ENCODE results near the gene PATE3. TPM values are rescaled to one million over a fixed set of nuclear protein-coding genes. Genes with fewer than 3 reads are reported as not detected.

Gene PATE3, protein sequence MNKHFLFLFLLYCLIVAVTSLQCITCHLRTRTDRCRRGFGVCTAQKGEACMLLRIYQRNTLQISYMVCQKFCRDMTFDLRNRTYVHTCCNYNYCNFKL
- total RNA-seq = not detected

DNA sequence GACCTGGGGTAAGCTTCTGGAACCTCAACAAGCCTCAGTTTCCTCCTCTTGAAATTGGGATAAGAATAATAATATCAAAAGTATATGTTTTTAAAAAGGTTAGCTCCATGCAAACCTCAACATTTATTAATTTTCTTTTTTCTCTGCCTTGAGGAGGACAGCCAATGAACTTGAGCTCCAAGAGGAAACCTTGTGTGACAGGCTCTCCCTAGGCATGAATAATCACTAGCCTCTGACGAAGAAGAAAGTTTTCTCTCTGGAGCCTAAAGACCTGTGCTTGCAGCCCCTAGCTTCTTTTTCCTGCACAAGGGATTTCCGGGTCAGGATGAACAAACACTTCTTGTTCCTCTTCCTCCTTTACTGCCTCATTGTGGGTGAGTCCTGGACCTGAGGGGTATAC, at the start of gene PATE3:
Gene PATE3, plus strand, starts transcription at position 301 of the 400 bp plus-strand sequence. Its CDS starts 25 bp downstream, at position 326.
- 57% methylated on average over 2 of the region's 2 CpGs for WGBS
- H3K27me3 ChIP-seq = no peaks in the 10 kb centered on the region
- no peak within 1 kb of the TSS for H3K4me3 ChIP-seq
- no peaks in the 10 kb centered on the region for H3K4me1 ChIP-seq
- H3K27ac ChIP-seq (replicated peaks in 1 of 4) = no peak within 1 kb of the TSS
- H3K9me3 ChIP-seq = peaks cover 0 to 15% (median 6%) of the 10 kb centered on the region in 4 donors
- intact Hi-C loops (cut with DNase I) = no loop called here
- no peak for DNase-seq (ENCODE audit: extremely low spot score)
- TF ChIP-seq POLR2AphosphoS5 (IDR thresholded peaks at IDR 0.05) = no peak
- TF ChIP-seq, protein P1, sequence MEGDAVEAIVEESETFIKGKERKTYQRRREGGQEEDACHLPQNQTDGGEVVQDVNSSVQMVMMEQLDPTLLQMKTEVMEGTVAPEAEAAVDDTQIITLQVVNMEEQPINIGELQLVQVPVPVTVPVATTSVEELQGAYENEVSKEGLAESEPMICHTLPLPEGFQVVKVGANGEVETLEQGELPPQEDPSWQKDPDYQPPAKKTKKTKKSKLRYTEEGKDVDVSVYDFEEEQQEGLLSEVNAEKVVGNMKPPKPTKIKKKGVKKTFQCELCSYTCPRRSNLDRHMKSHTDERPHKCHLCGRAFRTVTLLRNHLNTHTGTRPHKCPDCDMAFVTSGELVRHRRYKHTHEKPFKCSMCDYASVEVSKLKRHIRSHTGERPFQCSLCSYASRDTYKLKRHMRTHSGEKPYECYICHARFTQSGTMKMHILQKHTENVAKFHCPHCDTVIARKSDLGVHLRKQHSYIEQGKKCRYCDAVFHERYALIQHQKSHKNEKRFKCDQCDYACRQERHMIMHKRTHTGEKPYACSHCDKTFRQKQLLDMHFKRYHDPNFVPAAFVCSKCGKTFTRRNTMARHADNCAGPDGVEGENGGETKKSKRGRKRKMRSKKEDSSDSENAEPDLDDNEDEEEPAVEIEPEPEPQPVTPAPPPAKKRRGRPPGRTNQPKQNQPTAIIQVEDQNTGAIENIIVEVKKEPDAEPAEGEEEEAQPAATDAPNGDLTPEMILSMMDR (IDR thresholded peaks at IDR 0.05) = no peak
- TF ChIP-seq EP300 (IDR thresholded peaks at IDR 0.05) = no peak
- TF ChIP-seq POLR2A (IDR thresholded peaks at IDR 0.05; ENCODE audit: low read depth) = no peak
- no peaks in the 10 kb centered on the region for H3K36me3 ChIP-seq

DNA sequence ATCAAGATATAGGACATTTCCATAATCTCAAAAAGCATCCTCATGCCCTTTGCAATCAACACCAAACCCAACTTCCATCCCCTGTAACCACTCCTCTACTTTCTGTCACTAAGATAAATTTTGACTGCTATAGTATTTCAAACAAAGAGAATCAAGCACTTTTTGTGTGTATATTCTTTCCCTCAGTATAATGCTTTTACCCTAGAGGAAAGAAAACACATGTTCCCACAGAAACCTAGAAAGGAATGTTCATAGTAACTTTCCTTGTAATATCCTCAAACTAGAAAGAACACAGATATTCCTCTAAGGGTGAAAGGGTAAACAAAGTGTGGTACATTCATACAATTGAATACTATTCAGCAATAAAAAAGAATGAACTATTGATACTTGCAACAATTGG, 47.3 kb upstream of the PATE3 start:
- DNase-seq (ENCODE audit: extremely low spot score) = no peak
- Histone ChIP-seq H3K27me3 (no peaks in the 10 kb centered on the region), H3K27ac (replicated peaks in 1 of 4) (no peak overlapping the region), H3K36me3 (no peaks in the 10 kb centered on the region), H3K9me3 (peaks cover 0 to 7% (median 0%) of the 10 kb centered on the region in 4 donors), H3K4me1 (no peaks in the 10 kb centered on the region), H3K4me3 (no peak overlapping the region)
- TF ChIP-seq EP300 (IDR thresholded peaks at IDR 0.05) (no peak), POLR2AphosphoS5 (IDR thresholded peaks at IDR 0.05) (no peak), POLR2A (IDR thresholded peaks at IDR 0.05; ENCODE audit: low read depth) (no peak)
- TF ChIP-seq, protein P1 (IDR thresholded peaks at IDR 0.05) = no peak
- intact Hi-C loops (cut with DNase I) = no loop called here

DNA sequence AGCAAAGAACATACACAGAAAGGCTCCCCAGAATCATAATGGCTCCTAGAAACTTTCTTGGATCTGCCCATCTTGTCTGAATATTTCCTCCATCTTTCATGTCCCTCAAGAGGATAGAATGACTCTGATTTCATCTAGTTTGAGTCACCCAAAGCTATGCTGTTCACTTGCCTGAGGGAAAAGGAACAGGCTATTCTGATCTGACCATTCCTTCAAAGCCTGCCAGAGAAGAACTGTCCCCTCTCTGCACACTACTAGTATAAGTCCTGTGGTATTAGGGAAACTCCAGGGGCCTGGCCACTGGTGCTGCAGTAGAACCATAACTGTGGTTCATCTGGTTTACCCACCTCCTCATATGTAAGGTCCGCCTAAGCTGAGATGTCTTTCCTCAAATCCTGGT, 44.2 kb upstream of the PATE3 start:
- no peaks in the 10 kb centered on the region for H3K36me3 ChIP-seq
- no peak overlapping the region for H3K27ac ChIP-seq (replicated peaks in 1 of 4)
- 89% methylated on average over 1 of the region's 1 CpG for WGBS
- no peaks in the 10 kb centered on the region for H3K27me3 ChIP-seq
- TF ChIP-seq, protein P1 (IDR thresholded peaks at IDR 0.05) = no peak
- no peak for TF ChIP-seq POLR2AphosphoS5 (IDR thresholded peaks at IDR 0.05)
- no peak for TF ChIP-seq POLR2A (IDR thresholded peaks at IDR 0.05; ENCODE audit: low read depth)
- no peak for TF ChIP-seq EP300 (IDR thresholded peaks at IDR 0.05)
- no peaks in the 10 kb centered on the region for H3K9me3 ChIP-seq
- no peak overlapping the region for H3K4me3 ChIP-seq
- intact Hi-C loops (cut with DNase I) = no loop called here
- no peaks in the 10 kb centered on the region for H3K4me1 ChIP-seq
- no peak for DNase-seq (ENCODE audit: extremely low spot score)

DNA sequence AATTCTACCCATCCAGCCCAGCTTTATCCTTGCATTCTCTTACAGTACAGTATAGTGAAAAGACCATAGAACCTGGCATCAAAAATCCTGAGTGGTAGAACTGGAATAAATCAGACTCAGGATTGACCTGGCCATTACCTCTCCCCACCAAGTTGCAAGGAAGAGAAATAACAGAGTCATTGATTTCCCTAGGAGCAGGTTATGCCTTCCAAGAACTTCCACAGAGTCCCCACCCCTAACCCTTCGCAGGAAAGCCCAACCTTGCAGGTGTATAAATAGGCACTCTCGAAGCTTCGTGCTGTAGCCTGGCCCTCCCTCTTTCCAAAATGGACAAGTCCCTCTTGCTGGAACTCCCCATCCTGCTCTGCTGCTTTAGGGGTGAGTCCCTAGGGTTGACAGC, 41.9 kb upstream of the PATE3 start, which contains the start of gene PATE1:
Gene PATE1, plus strand, starts transcription at position 301 of the 400 bp plus-strand sequence. Its CDS starts 26 bp downstream, at position 327.
- Histone ChIP-seq H3K27ac (replicated peaks in 1 of 4) (no peak within 1 kb of the TSS), H3K36me3 (no peaks in the 10 kb centered on the region), H3K4me3 (no peak within 1 kb of the TSS), H3K9me3 (no peaks in the 10 kb centered on the region), H3K4me1 (no peaks in the 10 kb centered on the region), H3K27me3 (no peaks in the 10 kb centered on the region)
- no peak for DNase-seq (ENCODE audit: extremely low spot score)
- intact Hi-C loops (cut with DNase I) = no loop called here
- 89% methylated on average over 3 of the region's 3 CpGs for WGBS
- TF ChIP-seq, protein P1 (IDR thresholded peaks at IDR 0.05) = no peak

DNA sequence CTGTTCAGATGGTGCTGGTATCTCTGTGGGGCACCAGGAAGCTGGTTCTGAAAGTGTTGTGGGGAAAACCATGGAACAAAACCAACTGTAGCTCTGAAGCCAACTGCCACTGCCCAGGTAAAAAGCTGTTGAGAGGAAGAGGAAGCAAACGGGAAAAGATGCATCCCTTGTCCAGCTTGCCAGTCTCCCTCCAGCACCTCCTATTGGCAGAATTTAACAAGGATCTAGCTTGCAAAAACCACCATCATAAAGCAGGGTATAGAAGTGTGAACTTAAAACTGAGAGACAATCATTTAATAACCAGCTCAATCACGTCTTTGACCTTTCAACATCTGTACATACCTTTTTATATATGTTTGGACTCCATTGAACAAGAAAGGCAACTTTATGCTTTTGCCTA, 37.3 kb upstream of the PATE3 start:
- intact Hi-C loops (cut with DNase I) = no loop called here
- Histone ChIP-seq H3K36me3 (no peaks in the 10 kb centered on the region), H3K27me3 (no peaks in the 10 kb centered on the region), H3K4me3 (no peak overlapping the region), H3K4me1 (no peaks in the 10 kb centered on the region), H3K9me3 (no peaks in the 10 kb centered on the region), H3K27ac (replicated peaks in 1 of 4) (no peak overlapping the region)
- WGBS = 35% methylated on average over 2 of the region's 2 CpGs
- no peak for DNase-seq (ENCODE audit: extremely low spot score)
- TF ChIP-seq POLR2AphosphoS5 (IDR thresholded peaks at IDR 0.05) = no peak
- TF ChIP-seq POLR2A (IDR thresholded peaks at IDR 0.05; ENCODE audit: low read depth) = no peak
- TF ChIP-seq, protein P1 (IDR thresholded peaks at IDR 0.05) = no peak
- no peak for TF ChIP-seq EP300 (IDR thresholded peaks at IDR 0.05)
